SKM-1 treated with dmso at 0.1 percent for 144 hours (cell line): Measurements from ENCODE around the gene RBBP8NL.
"Not testable (repeated sequence)": the region's sequence is repeated elsewhere in the genome, so short reads cannot be mapped to it uniquely, and the experiment has no call there.

ENCODE experiments used
- DNase-seq: peaks from one replicate; lab custom pipeline; 2025; ENCODE audit not compliant: unreplicated experiment; lab: John Stamatoyannopoulos, UW

Gene RBBP8NL

GRCh38 chr20:62446481-62446880 is 19.1 kb upstream of the RBBP8NL start:
- no peak for DNase-seq

GRCh38 chr20:62445553-62446340 is 18.4 kb upstream of the RBBP8NL start:
- no peak for DNase-seq

DNA sequence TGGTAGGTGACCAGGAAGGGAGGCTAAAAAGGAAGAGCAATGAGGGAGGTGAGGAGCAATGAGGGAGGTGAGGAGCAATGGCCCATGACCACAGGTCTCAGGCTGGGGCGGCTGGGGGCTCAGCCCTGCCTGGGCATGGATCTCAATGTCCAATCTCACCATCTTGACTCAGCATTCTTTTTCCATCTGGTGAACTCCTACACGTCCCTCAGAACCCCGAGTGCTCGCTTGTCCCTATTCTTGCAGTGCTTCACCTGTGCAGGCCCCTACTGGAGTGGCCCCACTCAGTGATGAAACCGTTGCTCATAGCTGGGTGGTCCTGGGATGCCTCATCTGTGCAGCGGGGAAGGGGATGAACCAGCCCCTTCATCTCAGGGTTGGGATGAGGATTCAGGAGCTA is 16.9 kb upstream of the RBBP8NL start:
- DNase-seq, result no peak

DNA sequence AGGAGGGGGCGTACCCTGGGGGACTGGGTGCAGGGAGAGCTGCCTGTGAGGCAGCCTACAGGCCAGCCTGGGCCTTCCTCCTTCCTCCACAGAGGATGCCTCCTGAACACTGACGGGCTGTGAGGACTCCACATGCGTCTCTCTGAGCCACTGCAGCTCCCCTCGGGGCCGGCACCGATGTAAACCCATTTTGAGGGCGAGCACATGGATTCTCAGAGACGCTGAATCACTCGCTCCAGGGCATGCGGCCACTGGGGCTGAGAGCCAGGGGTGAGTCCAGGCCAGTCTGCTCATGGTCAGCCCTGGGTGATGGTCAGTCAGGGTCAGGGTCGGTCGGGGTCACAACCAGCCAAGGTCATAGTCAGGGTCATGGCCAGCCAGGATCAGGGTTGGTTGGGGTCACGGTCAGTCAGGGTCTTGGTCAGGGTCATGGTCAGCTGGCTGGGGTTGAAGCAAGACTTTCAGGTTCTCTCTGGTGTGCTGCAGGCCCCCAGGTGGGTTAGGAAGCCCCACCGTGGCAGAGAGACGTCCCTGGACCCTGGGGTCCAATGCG is 14.7 kb upstream of the RBBP8NL start:
- no peak for DNase-seq

GRCh38 chr20:62439218-62439617 is 11.9 kb upstream of the RBBP8NL start:
- peak; percentile 52 for DNase-seq

- DNase-seq, result no peak
Observed at GRCh38 chr20:62437927-62438326, 10.6 kb upstream of the RBBP8NL start.

- no peak for DNase-seq
Observed at GRCh38 chr20:62437496-62437895, 10.2 kb upstream of the RBBP8NL start.

GRCh38 chr20:62436692-62437091 is 9.4 kb upstream of the RBBP8NL start:
- DNase-seq, result no peak

- no peak for DNase-seq
Observed at GRCh38 chr20:62433658-62434497, 6.5 kb upstream of the RBBP8NL start.

DNA sequence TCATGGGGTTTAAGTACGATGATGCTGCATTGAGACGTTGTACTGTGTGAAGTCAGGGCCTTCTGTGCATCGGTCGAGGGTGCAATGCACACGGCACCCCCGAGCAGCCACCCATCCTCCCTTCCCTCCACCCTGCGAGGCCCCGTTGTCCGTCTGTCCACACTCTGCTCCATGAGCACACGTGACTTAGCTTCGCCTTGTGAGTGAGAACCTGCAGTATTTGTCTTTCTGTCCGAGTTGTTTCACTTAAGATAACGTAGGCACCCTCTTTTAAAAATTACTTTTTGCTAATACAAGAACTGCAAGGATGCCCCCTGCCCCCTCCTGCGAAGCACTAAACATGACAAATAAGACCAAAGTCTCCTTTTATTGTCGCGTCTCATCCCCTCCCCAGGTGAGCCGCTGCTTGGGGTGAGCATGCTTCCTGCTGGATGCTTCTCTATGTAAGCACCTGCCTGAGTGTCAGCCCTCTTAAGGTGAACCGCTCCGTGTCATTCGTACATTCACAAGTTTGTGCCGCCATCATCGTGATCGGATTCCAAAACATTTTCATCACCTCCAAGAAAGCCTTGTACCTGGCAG is 3.6 kb upstream of the RBBP8NL start:
- DNase-seq, result no peak

- no peak for DNase-seq
Observed at GRCh38 chr20:62430311-62430853, 3.0 kb upstream of the RBBP8NL start.

GRCh38 chr20:62429455-62430310 is 2.3 kb upstream of the RBBP8NL start:
- no peak for DNase-seq

DNA sequence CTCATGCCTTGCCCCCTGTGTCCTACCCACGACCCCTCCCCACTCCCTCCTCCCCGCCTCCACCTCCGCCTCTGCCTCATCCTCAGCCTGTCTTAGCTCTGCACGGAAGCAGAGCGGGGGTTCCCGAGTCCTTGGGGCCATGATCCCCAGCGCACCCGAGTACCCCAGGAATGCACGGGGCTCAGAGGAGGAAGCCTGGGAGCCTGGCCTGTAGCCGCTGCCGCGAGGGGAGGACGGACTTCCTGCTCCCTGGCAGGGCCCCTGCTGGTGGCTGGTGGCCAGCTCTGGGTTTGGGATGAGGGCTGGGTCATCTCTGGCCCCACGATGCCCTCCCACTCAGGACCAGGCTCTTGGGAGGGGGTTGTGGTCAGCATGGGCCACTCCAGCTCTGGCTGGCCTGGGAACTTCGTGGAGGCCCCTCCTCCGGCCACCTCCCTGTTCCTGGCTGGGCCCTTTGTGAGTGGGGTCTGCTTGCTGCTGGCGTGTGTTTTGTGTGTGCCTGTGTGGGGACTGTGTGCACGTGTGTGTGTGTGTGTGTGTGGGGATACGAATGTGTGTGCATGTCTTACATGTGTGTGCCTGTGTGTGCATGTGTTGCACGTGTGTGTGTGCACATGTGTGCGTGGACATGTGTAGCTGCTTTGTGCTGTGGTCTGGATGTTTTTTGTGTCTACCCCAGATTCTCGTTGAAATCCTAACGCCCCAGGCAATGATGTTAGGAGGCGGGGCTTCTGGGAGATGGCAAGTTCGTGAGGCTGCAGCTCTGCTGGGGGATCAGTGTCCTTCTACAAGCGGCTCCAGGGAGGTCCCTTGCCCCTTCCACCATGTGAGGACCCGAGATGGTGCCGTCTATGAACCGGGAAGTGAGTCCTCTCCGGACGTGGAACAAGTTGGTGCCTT is 1.3 kb upstream of the RBBP8NL start:
- DNase-seq, result no peak

DNA sequence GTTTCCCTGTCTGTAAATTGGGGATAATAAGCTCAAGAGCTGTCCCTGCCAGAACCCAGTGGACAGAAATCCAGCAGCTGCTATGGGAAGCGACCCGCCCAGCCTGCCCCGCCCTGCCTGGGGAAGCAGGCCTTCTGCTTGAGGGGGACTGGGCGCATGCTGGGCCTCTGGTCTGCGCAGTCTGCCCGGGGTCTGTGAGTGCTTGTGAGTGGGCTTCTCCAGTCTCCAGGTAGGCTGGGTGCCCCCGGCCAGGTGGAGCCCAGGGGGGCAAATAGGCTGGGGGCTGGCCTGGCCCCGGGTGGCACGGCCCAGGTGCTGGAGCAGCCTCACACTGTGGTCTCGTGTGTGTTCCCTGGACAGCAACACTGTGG is 648 bp upstream of the RBBP8NL start:
- DNase-seq, result no peak

DNA sequence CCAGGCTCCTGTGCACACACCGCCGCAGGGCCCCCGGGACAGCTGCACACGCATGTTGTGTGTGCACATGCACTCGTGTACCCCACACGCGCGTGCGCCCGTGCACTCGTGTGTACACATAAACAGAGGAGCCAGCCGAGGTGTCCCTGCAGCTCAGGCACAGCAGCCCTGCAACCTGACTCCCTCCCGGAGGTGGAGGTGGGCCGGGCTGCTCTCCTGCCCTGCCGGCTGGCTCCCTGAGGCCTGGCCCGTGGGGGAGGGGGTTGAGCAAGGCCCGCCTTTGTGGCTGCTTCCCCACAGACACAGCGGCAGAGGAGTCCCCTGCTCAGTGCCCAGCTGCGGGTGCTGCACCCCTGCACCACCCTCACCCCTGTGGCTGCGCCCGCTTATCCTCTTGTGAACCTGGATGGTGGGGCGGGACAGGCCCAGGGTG is 624 bp downstream of the RBBP8NL start:
- DNase-seq, result no peak

DNA sequence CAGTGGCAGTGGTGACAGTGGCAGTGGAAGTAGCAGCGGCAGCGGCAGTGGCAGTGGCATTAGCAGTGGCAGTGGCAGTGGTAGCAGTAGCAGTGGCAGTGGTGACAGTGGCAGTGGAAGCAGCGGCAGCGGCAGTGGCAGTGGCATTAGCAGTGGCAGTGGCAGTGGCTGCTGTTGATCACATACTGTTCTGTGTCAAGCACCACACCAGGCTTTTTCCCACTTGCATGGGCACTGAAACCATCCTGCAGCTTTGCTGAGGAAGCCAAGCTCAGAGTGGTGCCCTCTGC is 1.3 kb downstream of the RBBP8NL start:
- DNase-seq, result not testable (repeated sequence)

GRCh38 chr20:62425281-62426058 is 1.9 kb downstream of the RBBP8NL start:
- no peak for DNase-seq

- DNase-seq, result no peak
Observed at GRCh38 chr20:62424249-62425107, 2.9 kb downstream of the RBBP8NL start.
